Activated T-cell treated with anti-CD3 and anti-CD28 coated beads, Interleukin-2, amount 50 U/mL, for 1 hour (primary cell): ENCODE measurements around the gene TMEM150C.
A peak's percentile ranks its signal among the peaks of the same experiment; 100 is the strongest.

Source experiments
- DNase-seq: peaks from one replicate; pipeline ENCODE4 v3.0.0-alpha.2; 2020

Gene TMEM150C

DNA sequence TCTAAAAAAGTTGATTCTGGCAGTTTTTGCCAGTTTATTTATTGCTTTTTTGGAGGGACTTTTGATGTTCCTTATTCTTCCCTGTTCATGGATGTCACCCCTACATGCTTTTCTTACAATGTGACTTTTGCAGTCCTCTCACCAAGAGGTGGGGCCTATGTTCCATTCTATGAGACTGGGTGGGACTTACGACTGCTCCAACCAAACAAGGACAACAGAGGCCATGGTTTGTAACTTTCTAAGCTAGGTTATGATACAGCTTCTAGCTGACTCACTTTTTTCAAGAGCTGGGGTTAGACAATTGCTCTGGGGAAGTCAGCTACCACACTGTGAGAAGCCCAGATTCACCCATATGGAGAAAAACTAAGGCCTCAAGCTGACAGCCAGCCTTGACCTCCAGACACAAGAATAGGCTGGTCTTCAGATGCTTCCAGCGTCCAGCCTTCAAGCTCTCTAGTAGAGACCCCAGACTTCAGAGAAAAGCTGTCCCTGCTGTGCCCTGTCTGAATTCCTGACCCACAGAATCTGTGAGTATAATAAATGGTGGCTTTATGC, 91.9 kb downstream of the TMEM150C start:
- no peak for DNase-seq

GRCh38 chr4:82467471-82467870, 94.3 kb downstream of the TMEM150C start:
- DNase-seq: no peak

DNA sequence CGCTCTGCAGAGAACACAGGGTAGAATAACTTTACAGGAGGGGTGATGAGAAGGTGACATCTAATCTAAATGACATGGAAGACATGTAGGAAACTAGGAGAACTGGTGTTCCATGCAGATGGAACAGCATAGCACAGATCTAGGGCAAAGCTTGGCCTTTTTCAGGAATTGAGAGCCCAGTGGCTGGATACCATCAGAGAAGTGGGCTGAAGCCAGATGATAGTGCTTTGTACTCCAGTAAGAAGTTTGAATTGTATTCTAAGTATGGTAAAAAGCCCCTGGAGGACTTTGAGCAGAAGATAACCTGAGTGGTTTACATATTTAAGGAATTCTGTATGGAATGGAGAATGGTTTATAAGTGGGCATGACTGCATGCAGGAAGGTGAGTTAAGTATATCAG, 98.6 kb downstream of the TMEM150C start:
- no peak for DNase-seq

DNA sequence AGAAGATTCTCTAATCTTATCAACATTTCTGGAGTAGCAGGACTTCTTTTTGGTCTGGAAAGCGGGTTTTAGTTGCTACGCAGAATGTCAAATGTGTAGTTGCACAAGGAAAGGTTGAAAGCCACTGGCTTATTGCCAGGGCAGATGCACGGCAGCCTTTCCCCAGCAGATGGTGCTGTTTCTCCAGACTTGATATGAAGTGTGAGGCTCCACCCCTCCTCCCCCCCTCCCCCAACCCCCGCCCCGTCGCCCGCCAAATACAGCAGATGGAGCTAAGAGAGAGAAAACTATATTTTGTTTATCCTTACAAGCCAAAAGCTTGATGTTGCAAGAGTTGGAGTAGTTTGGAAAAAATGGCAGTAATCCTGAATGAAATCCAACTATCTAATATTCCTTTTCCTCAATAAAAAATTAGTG, 99.4 kb downstream of the TMEM150C start:
- peak; percentile 87 for DNase-seq

- DNase-seq: no peak
Observed at GRCh38 chr4:82461710-82462109, 100.1 kb downstream of the TMEM150C start.

GRCh38 chr4:82458729-82459128, 103.1 kb downstream of the TMEM150C start:
- no peak for DNase-seq

DNA sequence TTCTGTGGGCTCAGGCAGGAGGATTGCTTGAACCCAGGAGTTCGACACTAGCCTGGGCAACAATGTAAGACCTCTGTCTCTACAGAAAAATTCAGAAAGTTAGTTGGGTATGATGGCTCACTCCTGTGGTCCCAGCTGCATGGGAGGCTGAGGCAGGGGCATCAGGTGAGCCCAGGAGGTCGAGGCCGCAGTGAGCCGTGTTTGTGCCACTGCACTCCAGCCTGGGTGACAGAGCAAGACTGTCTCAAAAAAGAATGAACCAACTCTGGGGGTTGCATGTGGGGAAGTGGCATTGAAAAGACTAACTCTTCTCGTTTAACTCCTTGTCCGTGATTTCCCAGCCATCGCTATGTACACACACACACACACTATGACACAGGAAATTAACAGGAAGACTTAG, 104.5 kb downstream of the TMEM150C start:
- DNase-seq: no peak

DNA sequence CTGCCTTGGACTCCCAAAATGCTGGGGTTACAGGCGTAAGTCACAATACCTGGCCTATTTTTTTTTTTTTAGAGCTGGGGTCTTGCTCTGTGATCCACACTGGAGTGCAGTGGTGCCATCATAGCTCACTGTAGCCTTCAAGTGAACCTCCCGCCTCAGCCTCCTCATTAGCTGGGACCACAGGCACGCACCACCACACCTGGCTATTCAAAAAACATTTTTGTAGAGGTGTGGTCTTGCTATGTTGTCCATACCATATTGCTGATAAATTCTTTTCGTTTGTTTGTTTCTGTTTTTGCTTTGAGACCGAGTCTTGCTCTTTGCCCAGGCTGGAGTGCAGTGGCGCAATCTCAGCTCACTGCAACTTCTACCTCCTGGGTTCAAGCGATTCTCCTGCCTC, 109.8 kb downstream of the TMEM150C start:
- DNase-seq: no peak

- DNase-seq: no peak
Observed at GRCh38 chr4:82450966-82451755, 110.6 kb downstream of the TMEM150C start.

GRCh38 chr4:82447886-82448285, 113.9 kb downstream of the TMEM150C start:
- DNase-seq: no peak

- DNase-seq: no peak
Observed at GRCh38 chr4:82439088-82439487, 122.7 kb downstream of the TMEM150C start.

DNA sequence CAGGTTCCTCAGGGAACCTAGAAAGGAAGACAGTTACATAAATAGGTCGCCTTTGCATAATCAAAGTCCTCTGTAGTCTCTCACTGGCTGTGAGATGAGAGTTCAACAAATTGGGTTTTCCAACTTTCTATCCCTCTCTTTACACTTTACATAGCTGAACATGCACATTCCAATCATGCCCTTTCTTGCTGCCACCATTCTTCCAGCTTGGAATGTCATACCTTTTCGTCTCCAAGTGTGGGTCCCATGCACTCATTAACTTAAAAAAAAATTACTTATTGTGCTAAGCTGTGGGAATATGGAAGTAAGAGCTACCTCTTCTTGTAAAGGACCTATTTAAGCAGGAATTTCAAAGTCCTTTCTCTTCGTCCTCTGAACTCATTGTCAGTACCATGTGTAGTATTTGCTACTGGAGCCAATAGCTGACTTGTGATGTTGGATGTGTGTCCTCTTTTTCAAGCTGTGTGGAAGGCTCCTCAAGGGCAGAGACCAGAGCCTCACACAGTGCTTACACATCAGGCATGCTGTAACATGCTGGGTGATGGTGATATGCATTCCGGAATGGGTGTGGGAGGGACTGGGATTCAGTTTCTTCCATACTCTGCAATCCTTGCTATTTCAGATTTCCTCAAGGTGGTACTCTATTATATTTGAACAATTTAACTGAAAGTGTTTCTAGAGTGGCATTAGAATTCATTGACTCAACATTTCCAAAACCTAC, 124.3 kb downstream of the TMEM150C start:
- DNase-seq: no peak

GRCh38 chr4:82436780-82437179, 125.0 kb downstream of the TMEM150C start:
- DNase-seq: no peak

GRCh38 chr4:82436130-82436529, 125.7 kb downstream of the TMEM150C start:
- no peak for DNase-seq

GRCh38 chr4:82434949-82435348, 126.8 kb downstream of the TMEM150C start:
- DNase-seq: no peak

DNA sequence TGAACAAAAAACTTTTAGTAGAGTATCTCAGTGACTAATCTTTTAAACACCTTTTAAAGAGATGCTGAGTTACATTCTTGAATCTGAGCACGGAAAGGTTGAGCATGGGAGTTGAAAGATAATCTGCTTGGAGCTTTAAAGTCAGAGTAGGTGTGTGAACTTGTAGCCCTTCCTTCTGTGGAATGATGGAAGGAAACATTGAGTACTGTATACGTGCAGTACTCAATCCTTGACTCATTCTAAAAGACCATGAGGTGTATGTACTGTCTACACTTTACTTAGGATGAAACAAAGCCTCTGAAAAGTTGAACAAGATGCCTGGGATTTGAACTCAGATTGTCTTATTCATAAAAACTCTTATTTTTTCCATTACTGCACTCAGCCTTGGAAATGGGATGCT, 128.0 kb downstream of the TMEM150C start:
- no peak for DNase-seq
